Measurements from ENCODE around the gene PAQR8. TPM values are rescaled to one million over a fixed set of nuclear protein-coding genes. Genes with fewer than 3 reads are reported as not detected.

PAQR8 gene
- total and polyA plus RNA-seq, 2 donors (not counting 1 experiment from before 2014, with no cell fraction given) = 2.3 to 8.5 TPM

DNA sequence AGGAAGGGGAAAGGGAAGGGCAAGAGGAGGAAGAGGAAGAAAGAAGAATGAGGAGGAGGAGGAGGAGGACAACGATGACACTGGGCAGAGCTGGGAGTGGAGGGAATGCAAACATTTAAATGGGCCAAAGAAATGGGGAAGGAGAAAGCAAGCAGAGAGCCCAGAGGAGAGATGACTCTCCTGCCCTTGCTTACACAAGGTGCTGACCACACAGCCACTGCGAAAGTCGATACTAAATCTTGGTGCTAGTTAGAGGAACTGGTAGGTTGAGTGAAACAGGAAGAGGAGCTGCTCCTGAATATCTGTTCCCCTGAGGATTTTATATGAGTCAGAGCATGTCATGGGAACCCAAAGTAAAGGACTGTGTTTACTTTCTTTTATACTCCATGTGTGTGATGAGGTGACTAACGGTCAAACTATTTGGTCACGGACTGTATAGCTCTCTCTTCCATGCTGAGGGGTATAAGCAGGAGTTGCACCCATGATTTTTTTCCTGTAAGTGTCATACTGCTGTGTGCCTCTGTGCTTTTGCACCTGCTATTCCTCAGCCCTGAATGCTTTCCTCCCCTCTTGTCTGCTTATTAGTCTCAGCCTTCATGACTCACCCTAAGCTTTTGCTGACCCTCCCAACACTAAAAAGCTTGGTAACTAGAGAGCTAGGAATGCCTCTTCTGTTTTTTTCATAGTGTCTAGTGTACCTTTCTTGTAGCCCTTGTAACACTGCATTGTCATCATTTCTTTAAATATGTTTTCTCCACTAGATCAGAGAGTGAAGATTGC lies 9.5 kb upstream of the PAQR8 start:
- Histone ChIP-seq H3K9ac (ENCODE audit: low read length) (peak overlapping the region; percentile 20), H3K9me3 (ENCODE audit: control extremely low read depth in 1 of 3, control insufficient read depth in 2 of 3, insufficient read depth in 1 of 3, low read length in 2 of 3) (no peaks in the 10 kb centered on the region), H3K79me2 (ENCODE audit: control insufficient read depth, insufficient read depth, low read length) (no peaks in the 10 kb centered on the region), H3K4me1 (ENCODE audit: control insufficient read depth in 2 of 2, insufficient read depth in 2 of 2, low read length in 2 of 2) (peaks cover 26 to 35% of the 10 kb centered on the region in 2 donors), H2AFZ (ENCODE audit: insufficient read depth, low read depth, low read length, poor library complexity, severe bottlenecking) (peak overlapping the region; percentile 46), H3K4me3 (ENCODE audit: control extremely low read depth in 1 of 5, extremely low read depth in 1 of 5, insufficient read depth in 1 of 5, low read depth in 2 of 5, low read length in 4 of 5) (no peak overlapping the region), H3K4me2 (replicated peaks; ENCODE audit: low read depth, low read length, poor library complexity, severe bottlenecking) (peak overlapping the region; percentile 44), H3K27ac (ENCODE audit: low read length in 2 of 2) (peak overlapping the region; percentile 20 to 61), H3K36me3 (replicated peaks in 1 of 2; ENCODE audit: control extremely low read depth in 1 of 2, control insufficient read depth in 1 of 2, extremely low read depth in 1 of 2, insufficient read depth in 2 of 2, low read length in 1 of 2) (no peaks in the 10 kb centered on the region), H4K20me1 (ENCODE audit: control insufficient read depth, insufficient read depth, low read length, poor library complexity, severe bottlenecking) (no peaks in the 10 kb centered on the region), H3K27me3 (replicated peaks in 1 of 4; ENCODE audit: control extremely low read depth in 1 of 4, control insufficient read depth in 3 of 4, insufficient read depth in 4 of 4, low read length in 3 of 4) (no peaks in the 10 kb centered on the region)
- H3K4me1 Mint-ChIP-seq = peaks cover 29% of the 10 kb centered on the region
- no peaks in the 10 kb centered on the region for H3K9me3 Mint-ChIP-seq (ENCODE audit: insufficient read depth)
- ChIA-PET CTCF (interaction anchor here (0.6 to 2.5 kb wide), 6 partner anchors 10 to 66 kb away, joined by 3 to 10 read pairs (median 4); partner anchors contain the start of gene PAQR8), POLR2A (interaction anchor here (0.6 to 0.8 kb wide), 2 partner anchors 10 to 375 kb away, joined by 3 to 5 read pairs; partner anchors contain the start of gene PAQR8)
- H3K27me3 Mint-ChIP-seq = no peaks in the 10 kb centered on the region
- peak overlapping the region; percentile 68 for H3K27ac Mint-ChIP-seq
- TF ChIP-seq EZH2 (IDR thresholded peaks at IDR 0.05; ENCODE audit: borderline replicate concordance, insufficient read depth, low read depth, low read length, poor library complexity, severe bottlenecking) = no peak
- TF ChIP-seq, protein P1, sequence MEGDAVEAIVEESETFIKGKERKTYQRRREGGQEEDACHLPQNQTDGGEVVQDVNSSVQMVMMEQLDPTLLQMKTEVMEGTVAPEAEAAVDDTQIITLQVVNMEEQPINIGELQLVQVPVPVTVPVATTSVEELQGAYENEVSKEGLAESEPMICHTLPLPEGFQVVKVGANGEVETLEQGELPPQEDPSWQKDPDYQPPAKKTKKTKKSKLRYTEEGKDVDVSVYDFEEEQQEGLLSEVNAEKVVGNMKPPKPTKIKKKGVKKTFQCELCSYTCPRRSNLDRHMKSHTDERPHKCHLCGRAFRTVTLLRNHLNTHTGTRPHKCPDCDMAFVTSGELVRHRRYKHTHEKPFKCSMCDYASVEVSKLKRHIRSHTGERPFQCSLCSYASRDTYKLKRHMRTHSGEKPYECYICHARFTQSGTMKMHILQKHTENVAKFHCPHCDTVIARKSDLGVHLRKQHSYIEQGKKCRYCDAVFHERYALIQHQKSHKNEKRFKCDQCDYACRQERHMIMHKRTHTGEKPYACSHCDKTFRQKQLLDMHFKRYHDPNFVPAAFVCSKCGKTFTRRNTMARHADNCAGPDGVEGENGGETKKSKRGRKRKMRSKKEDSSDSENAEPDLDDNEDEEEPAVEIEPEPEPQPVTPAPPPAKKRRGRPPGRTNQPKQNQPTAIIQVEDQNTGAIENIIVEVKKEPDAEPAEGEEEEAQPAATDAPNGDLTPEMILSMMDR (IDR thresholded peaks at IDR 0.05) = no peak
- WGBS (ENCODE audit: insufficient coverage) = 5% methylated on average over 4 of the region's 5 CpGs
- peak; percentile 67 for ATAC-seq (ENCODE audit: low read depth)
- DNase-seq = peak; percentile 61
- peak overlapping the region; percentile 9 for H3K4me3 Mint-ChIP-seq
- intact Hi-C loops (cut with micrococcal nuclease) = no loop called here

DNA sequence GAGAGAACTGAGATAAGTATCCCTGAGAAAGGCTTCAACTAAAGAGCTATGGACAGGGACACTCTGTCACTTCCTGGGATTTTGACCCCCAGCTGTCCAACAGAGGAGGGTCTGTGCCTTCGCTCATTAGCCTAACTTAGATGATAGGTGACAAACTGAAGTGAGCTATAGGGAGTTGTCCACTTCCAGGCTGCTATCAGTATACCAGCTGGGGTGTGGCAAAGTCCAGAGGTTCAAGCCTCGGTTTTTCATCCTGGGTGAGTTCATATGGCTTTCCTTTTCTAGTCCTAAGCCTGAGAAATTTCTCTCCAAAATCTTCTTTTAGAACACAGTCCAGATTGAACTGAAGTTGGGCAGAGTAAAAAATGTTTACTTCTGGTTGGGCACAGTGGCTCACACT lies 5.9 kb upstream of the PAQR8 start:
- no peak for TF ChIP-seq EZH2 (IDR thresholded peaks at IDR 0.05; ENCODE audit: borderline replicate concordance, insufficient read depth, low read depth, low read length, poor library complexity, severe bottlenecking)
- TF ChIP-seq, protein P1 (IDR thresholded peaks at IDR 0.05) = no peak
- Histone ChIP-seq H3K9me3 (ENCODE audit: control extremely low read depth in 1 of 3, control insufficient read depth in 2 of 3, insufficient read depth in 1 of 3, low read length in 2 of 3) (no peaks in the 10 kb centered on the region), H3K79me2 (ENCODE audit: control insufficient read depth, insufficient read depth, low read length) (no peaks in the 10 kb centered on the region), H2AFZ (ENCODE audit: insufficient read depth, low read depth, low read length, poor library complexity, severe bottlenecking) (no peak overlapping the region), H3K9ac (ENCODE audit: low read length) (no peak overlapping the region), H3K4me3 (ENCODE audit: control extremely low read depth in 1 of 5, extremely low read depth in 1 of 5, insufficient read depth in 1 of 5, low read depth in 2 of 5, low read length in 4 of 5) (no peak overlapping the region), H4K20me1 (ENCODE audit: control insufficient read depth, insufficient read depth, low read length, poor library complexity, severe bottlenecking) (no peaks in the 10 kb centered on the region), H3K27ac (ENCODE audit: low read length in 2 of 2) (no peak overlapping the region), H3K27me3 (replicated peaks in 1 of 4; ENCODE audit: control extremely low read depth in 1 of 4, control insufficient read depth in 3 of 4, insufficient read depth in 4 of 4, low read length in 3 of 4) (no peaks in the 10 kb centered on the region), H3K4me2 (replicated peaks; ENCODE audit: low read depth, low read length, poor library complexity, severe bottlenecking) (no peak overlapping the region), H3K36me3 (replicated peaks in 1 of 2; ENCODE audit: control extremely low read depth in 1 of 2, control insufficient read depth in 1 of 2, extremely low read depth in 1 of 2, insufficient read depth in 2 of 2, low read length in 1 of 2) (no peaks in the 10 kb centered on the region), H3K4me1 (ENCODE audit: control insufficient read depth in 2 of 2, insufficient read depth in 2 of 2, low read length in 2 of 2) (peaks cover 20 to 24% of the 10 kb centered on the region in 2 donors)
- intact Hi-C loops (cut with micrococcal nuclease) = no loop called here
- CTCF ChIA-PET = interaction anchor here (1.0 to 1.4 kb wide), 2 partner anchors 10 to 92 kb away, joined by 3 to 4 read pairs; no protein-coding TSS in a partner anchor
- H3K9me3 Mint-ChIP-seq (ENCODE audit: insufficient read depth) = no peaks in the 10 kb centered on the region
- no peak overlapping the region for H3K27ac Mint-ChIP-seq
- WGBS (ENCODE audit: insufficient coverage) = 0% methylated on average over 1 of the region's 2 CpGs
- peaks cover 18% of the 10 kb centered on the region for H3K4me1 Mint-ChIP-seq
- no peaks in the 10 kb centered on the region for H3K27me3 Mint-ChIP-seq
- no peak for ATAC-seq (ENCODE audit: low read depth)
- POLR2A ChIA-PET = no interaction called here
- DNase-seq = no peak
- no peak overlapping the region for H3K4me3 Mint-ChIP-seq
